ENCODE data around the gene RTRAF.

Gene RTRAF

GRCh38 chr14:52020161-52020714 lies 30.9 kb downstream of the RTRAF start:
- DNase-seq (ENCODE audit: low read depth, low spot score): no peak

GRCh38 chr14:52020866-52021717 lies 31.7 kb downstream of the RTRAF start:
- DNase-seq (ENCODE audit: low read depth, low spot score): no peak

DNA sequence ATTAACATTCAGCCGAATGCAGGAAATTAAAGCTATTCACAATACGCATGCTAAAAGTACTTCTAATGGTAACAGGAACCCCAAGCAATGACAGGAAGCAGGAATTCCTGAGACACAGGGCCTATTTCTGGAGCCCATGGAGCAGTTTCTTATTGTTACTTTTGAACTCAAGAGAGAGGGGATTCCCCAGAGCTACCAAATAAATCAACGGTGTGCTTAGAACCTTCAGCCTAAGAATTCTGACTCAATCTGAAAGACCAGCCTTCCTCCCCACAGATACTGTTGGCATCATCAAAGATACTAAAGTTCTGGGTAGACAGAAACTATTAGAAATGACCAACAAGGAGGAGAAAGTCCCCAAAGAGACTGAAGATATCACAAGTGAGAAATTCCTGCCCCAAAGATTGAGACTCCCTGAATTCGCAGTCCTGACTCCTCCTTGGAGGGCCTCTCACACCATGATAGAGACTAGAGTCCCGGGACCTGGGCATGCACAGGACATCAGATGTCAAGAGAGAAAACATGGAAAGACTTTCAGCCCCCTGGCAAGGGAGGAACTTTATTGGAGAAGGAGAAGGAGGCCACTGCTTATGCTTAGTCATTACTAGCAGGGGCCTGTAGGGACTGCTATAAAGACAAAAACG lies 32.7 kb downstream of the RTRAF start:
- no peak for DNase-seq (ENCODE audit: low read depth, low spot score)

GRCh38 chr14:52023518-52023917 lies 34.2 kb downstream of the RTRAF start:
- DNase-seq (ENCODE audit: low read depth, low spot score): no peak

DNA sequence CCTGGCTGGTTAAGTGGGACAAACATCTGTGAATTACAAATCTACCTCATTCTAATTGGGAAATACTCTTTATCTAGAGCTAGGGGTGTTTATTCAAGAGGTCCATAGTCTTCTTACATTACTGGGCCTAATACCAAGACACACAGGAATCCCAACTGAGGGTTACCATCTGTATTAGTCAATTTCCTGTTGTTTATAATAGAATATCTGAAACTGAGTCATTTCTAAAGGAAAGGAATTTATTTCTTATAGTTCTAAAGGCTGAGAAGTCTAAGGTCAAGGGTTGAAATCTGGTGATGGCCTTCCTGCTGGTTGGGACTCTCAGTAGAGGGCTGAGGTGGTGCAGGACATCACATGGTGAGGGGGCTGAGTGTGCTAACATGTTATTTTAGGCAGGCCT lies 36.0 kb downstream of the RTRAF start:
- no peak for DNase-seq (ENCODE audit: low read depth, low spot score)

GRCh38 chr14:52026017-52026660 lies 36.8 kb downstream of the RTRAF start:
- DNase-seq (ENCODE audit: low read depth, low spot score): no peak

- DNase-seq (ENCODE audit: low read depth, low spot score): no peak
Observed at GRCh38 chr14:52026901-52027300, 37.6 kb downstream of the RTRAF start.

GRCh38 chr14:52029881-52030280 lies 40.5 kb downstream of the RTRAF start:
- DNase-seq (ENCODE audit: low read depth, low spot score): no peak

DNA sequence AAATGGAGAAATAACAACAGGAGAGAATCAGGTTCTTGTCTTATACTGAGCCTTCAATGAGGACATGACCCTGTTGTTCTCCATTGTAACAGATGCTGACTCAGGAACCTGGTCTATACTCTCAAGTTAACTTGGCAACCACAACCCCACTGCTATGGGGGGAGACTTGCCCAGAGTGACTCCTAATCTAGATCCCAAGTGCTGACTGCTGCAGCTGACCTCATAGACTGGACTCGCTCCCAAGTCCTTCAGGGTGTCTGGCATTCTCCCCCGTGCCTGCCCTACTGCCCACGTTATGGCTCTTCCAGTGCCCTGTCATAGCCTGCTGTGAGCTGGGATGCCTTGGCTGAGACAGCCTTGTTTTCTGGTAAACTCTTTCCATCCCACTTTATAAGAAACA lies 42.4 kb downstream of the RTRAF start:
- no peak for DNase-seq (ENCODE audit: low read depth, low spot score)

DNA sequence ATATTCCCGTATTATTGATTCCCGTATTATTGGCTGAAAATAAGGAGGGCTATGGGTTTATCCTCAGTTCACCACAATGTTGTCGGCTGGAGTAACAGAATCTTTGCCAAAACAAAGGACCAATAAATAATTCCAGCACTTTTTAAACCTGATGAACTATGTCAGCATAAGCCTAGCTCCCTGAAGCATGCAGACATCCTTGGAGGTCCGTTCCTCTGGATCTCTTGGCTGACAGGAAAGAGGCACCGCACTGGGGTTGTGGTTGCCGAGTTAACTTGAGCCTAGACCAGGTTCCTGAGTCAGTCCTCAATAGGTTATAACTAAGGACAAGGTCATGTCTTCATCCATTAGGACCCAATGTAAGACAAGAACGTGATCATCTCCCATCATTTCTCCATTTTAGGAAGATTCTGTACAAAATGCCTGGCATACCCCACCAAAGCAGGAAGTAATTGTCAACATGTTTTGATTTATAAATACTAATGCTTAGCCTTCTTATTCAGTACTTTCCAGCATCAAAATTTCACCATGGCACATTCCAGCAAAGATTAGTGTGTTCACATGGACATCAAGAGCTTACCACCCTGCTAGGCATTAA lies 43.0 kb downstream of the RTRAF start:
- DNase-seq (ENCODE audit: low read depth, low spot score): no peak

DNA sequence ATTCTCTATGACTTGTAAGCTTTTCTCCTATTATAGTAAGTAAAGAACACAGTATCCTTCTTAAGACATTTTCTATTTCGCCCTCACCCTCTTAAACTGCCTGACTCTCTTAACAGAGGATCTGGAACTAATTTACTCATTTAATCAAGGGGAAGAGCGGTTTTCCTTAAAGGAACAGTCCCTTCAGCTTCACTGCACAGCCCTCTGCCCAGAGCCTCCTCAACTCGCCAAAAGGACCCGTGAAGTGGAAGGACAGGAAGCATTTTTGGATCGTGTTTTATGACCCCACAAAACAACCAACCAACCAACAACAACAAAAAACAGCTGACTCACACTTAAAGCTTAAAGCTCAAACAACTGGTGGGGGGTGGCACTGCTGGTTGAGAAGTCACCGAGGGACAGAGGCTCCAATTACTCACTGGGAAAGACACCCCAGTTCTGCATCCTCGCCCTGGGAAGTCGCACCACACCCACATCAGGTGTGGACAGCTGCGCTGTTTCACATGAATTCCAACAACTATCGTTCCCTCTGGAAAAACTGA lies 43.8 kb downstream of the RTRAF start:
- no peak for DNase-seq (ENCODE audit: low read depth, low spot score)

GRCh38 chr14:52039124-52039815 lies 49.9 kb downstream of the RTRAF start:
- DNase-seq (ENCODE audit: low read depth, low spot score): no peak

GRCh38 chr14:52040598-52040997 lies 51.3 kb downstream of the RTRAF start:
- no peak for DNase-seq (ENCODE audit: low read depth, low spot score)

DNA sequence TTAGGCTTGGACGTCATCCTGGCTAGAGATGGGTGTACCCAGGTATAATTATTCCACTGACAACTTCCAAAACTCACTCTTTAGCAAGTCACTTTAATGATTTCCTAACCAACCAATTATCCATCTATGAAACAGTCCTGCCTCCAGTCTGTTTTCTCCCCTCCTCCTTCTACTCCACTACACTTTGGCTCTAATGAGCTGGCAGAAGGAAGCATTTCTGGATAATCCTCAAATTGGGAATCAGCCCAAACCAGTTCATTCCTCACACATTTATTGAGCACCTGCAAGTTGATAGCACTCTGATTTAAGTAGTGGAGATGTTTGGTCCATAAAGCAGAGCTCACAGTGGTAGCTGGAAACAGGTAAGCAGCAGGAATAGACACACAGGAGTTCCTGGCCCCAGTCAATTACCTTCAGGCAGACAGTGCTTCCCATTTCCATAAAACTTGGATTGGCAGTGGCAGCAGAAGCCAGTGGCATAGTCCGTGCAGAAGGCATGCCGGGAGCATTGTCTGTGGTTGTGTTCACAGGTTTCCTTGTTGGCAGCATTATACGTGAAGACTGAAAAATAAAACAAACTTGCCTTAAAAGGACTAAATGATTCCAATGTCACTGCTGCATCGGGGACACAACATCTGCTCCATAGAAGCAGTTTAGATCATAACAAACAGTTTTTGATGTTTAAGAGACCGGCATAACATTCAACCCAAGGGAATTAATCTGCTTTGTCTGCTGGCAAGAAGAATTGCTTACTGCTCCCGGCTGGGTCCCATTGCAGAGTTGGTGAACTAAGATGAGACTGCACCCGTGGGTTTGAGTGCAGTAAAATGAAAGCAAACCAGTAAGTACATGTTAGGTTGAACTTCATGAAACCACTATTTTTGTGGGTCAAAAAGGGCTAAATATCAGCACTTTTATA lies 53.3 kb downstream of the RTRAF start:
- DNase-seq (ENCODE audit: low read depth, low spot score): no peak

GRCh38 chr14:52043690-52044089 lies 54.3 kb downstream of the RTRAF start:
- DNase-seq (ENCODE audit: low read depth, low spot score): no peak

- DNase-seq (ENCODE audit: low read depth, low spot score): no peak
Observed at GRCh38 chr14:52044791-52045522, 55.6 kb downstream of the RTRAF start.

DNA sequence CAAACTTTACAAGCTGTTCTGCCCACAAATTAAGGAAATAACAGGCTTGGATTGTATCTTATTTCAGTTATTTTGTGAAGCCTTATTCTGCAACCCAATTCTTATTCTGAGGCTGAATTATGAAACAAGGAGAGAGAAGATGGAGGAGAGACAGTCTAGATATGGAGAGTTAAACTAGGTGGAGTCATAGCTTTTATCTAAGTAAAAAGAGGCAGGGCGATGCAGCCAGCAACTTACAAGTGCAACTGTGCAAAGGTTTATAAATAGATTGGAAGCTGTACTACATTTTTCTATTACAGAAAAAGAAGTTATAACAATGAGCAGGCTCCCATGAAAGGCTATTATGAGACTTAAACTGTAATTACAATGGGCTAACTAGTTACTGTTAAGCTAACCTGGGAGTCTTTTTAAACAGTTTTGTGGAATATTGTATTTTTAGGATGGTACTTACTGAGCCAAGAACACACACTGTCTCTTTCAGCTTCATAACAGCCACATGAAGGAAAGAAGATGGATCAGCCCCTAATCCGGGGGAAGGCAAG lies 57.1 kb downstream of the RTRAF start:
- DNase-seq (ENCODE audit: low read depth, low spot score): no peak

- no peak for DNase-seq (ENCODE audit: low read depth, low spot score)
Observed at GRCh38 chr14:52048116-52048515, 58.8 kb downstream of the RTRAF start.

DNA sequence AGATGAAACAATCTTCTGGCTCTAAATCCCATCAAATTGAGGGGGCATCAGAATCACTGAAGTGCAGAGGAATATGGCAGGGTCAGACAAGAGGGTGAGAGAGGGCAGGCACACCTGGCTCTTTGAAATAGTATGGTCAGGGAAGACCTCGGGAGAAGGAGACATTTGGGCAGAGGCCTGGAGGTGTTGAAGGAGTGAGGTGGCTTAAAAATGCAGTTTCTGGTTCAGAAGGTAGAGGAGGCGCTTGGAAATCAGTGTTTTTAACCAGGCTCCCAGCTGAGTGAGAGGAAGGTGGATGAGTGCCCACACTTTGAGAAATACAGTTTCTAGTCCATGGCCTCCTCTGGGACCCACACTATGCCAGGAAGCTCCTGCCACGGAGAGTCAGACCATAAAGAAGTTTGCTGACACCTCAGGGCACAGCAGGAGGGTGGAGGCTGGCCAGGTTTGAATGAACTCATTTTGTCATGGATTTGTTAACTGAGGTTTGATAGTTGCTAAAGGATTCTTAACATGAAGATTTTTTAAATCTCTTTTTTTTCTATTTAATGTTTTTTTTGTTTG lies 59.4 kb downstream of the RTRAF start:
- DNase-seq (ENCODE audit: low read depth, low spot score): no peak
